GM18951 (cell line): ENCODE results near the gene AMY2A.
"Not testable (repeated sequence)": the region's sequence is repeated elsewhere in the genome, so short reads cannot be mapped to it uniquely, and the experiment has no call there.

Source experiments
- POLR2A ChIP-seq: IDR thresholded peaks from 4 replicates; pipeline ENCODE4 v1.6.1; 2011; ENCODE audit warnings: mild to moderate bottlenecking; ENCODE audit not compliant: insufficient read length, insufficient read depth; ENCODE audit errors: extremely low read depth
- in situ Hi-C: fragments of 300-500 bp; cut with MboI; formaldehyde crosslinking; loops from one replicate; pipeline ENCODE4 v1.12.0; 2022; ENCODE audit warnings: low sequenced_read_pairs, mixed read lengths, inconsistent platforms; ENCODE audit not compliant: unreplicated experiment

Gene AMY2A

DNA sequence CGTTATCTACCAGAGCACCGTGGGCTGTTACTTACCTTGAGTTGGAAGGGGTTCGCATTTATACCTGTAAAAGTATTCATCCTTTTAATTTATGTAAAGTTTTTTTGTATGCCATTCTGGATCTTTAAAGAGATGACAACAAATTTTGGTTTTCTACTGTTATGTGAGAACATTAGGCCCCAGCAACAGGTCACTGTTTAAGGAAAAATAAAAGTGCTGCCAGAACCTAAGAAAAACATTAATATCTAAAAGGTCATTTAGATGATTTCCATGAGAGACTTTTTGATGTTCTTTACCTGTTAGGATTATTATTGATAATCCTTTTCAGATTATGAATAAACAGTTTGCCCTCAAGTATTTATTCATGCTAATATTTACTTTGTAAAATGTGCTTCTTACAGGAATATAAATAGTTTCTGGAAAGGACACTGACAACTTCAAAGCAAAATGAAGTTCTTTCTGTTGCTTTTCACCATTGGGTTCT lies at the start of gene AMY2A:
Gene AMY2A (plus strand): TSS at position 434 of the 484 bp plus-strand sequence. CDS start 14 bp downstream, at position 448.
- in situ Hi-C loops = loop anchor here (25.0 kb wide), 1 partner anchor 95 kb away; no protein-coding TSS in a partner anchor

DNA sequence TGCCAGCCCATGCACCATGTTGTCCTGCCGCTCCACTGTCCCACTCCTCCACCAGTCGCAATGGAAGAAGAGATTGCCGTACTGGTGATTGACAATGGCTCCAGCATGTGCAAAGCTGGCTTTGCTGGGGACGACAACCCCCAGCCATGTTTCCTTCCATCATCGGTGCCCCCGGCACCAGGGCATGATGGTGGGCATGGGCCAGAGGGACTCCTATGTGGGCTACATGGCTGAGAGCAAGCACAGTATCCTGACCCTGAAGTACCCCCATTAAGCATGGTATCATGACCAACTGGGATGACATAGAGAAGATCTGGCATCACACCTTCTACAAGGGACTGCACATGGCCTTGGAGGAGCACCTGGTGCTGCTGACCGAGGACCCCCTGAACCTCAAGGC lies 47.7 kb upstream of the AMY2A start:
- TF ChIP-seq POLR2A = no peak
- in situ Hi-C loops = no loop called here

DNA sequence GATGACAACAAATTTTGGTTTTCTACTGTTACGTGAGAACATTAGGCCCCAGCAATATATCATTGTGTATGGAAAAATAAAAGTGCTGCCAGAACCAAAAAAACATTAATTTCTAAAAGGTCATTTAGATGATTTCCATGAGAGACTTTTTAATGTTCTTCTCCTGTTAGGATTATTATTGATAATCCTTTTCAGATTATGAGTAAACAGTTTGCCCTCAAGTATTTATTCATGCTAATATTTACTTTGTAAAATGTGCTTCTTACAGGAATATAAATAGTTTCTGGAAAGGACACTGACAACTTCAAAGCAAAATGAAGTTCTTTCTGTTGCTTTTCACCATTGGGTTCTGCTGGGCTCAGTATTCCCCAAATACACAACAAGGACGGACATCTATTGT lies 45.9 kb upstream of the AMY2A start, which contains the start of gene AMY2B:
Gene AMY2B (plus strand): TSS at position 301 of the 400 bp plus-strand sequence. CDS start 14 bp downstream, at position 315.
- in situ Hi-C loops = not testable (repeated sequence)

DNA sequence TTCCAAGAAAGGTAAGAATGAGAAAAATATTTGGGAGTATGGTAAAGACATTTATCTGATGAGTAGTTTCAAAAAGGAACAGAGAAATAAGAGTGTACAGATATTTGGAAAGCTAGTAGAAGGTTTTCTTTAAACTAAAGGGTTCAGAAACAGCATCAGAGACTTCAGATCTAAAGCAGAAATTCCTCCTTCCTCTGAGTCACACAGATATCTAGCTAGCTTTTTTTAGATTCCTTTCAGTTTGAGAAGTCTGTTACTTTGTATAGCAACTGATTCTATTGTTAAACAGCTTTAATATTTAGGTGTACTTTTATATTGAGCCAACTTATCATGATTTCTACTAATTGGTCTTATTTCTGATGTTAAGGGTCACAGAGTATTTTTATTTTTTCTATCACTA lies 41.2 kb upstream of the AMY2A start:
- in situ Hi-C loops = no loop called here
- TF ChIP-seq POLR2A = no peak

DNA sequence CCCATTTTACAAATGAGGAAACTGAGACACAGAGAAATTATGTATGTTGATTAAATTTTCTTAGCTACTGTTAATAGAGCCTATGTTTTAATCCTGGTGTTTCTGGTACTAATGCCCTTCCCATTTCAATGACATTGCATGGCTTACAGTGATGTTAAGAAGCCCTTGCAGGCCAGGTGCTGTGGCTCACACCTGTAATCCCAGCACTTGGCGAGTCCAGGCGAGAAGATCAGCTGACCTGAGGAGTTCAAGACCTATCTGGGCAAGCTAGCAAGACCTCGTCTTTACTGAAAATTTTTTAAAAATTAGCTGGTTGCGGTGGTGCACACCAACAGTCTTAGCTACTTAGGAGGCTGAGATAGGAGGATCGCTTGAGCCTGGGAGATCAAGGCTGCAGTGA lies 40.4 kb upstream of the AMY2A start:
- in situ Hi-C loops = not testable (repeated sequence)

DNA sequence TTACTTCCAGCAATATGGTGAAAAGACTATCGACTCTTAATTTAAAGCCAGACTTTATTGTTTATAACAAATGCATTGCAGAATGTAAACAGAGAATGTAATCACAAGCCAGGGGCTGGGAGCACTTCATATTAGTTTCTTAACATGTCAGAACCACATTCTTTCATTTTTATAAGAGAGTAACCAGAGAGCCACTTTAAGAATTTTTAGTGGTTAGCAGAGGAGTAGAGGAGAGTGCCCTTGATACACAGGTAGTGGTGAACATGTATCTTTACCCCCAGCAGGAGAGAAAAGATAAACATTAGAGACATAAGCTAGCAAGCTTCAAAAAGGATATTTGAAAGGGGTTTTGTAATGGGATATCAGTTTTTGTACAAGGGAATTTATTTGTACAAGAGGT lies 34.8 kb upstream of the AMY2A start:
- in situ Hi-C loops = no loop called here
- TF ChIP-seq POLR2A = no peak

DNA sequence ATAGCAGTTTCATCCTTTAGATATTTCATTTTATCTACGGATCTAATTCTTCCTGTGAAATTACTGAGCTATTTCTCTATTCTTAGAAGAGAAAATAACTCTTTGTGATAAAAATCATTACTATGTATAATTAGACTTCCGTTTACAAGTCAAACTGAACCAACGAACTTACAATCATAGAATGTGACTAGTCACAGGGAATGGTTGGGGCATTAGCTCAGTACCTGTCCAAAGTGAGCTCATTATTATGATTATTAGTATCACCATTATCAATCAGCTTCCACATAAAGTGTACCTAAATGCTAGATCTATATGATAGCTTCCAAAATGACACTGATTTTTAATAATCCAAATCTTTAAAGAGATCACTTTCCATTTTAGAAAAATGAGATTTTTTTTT lies 33.3 kb upstream of the AMY2A start:
- TF ChIP-seq POLR2A = no peak
- in situ Hi-C loops = no loop called here

DNA sequence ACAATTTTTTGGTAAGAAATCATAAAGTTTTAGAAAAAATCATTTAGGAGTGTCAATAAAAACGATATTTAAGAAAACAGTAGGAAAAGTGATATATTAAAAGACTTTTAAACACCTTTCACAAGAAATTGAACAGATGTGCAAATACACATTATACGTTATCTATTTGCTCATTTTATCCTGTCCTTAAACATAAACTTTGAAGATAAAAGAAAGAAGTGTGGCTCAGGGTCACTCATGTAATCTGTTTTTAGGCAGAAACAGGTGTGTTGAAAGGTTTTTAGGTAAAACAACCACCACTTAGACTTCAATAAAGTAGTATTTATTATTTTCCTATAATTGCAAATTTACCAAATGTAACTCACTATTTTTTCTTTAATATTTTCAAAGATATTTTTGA lies 32.7 kb upstream of the AMY2A start:
- no peak for TF ChIP-seq POLR2A
- in situ Hi-C loops = no loop called here

DNA sequence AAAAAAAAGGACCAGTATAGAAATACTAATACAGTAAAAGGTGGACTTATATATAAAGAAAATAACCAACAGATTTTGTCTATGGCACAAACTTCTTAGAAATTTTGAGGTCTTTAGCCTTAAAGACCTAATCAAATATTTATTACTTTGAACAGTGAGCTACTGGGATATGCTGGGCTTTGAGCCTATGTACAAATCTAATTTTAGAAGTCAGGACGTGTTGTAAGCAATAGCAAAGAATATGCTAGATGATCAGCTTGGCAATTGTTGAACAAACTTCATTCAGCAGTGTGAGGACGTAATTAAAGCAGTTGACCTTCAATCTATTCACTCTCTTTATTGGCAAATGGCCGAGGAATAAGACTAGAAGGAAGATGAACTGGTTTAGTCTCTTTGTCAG lies 14.5 kb upstream of the AMY2A start:
- in situ Hi-C loops = loop anchor here (25.0 kb wide), 1 partner anchor 110 kb away; no protein-coding TSS in a partner anchor

DNA sequence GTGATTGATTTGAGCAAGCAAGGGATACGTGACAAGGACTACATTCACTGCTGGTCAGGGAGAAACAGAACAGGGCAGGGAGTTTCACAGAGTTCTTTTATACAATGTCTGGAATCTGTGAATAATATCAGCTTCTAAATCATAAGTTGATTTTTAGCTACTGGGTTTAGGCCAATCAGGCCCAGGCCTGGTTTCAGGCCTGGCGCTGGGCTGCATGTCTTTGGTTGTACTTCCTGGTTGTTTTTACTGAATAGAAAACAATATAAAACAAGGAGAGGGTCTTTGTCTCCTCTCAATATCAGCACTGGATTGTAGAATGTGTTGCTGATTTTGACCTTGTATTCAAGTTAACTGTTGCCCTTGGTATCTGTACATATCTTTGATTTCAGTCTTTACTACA lies 865 bp upstream of the AMY2A start:
- in situ Hi-C loops = loop anchor here (25.0 kb wide), 1 partner anchor 96 kb away; no protein-coding TSS in a partner anchor

DNA sequence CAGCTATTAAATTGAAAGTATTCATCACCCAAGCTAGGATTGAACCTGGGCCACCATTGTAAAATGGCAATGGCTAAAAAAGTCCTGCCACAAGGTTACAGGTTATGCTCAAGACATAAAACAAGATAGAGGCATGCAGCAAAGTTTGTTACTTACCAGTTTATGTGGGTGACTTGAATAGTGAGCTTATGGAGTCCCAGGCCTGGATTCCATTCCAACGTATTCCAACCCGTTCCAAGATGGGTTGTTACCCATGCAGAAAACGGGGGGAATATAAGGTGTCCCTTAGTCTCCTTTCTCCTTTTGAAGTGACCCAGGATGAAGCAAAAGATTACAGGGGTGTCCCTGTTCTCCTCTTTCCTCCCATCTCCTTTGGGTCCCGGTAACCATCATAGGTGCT lies 10.2 kb downstream of the AMY2A start:
- in situ Hi-C loops = not testable (repeated sequence)

More for the DNA sequence above, 865 bp upstream of the AMY2A start:
- TF ChIP-seq POLR2A = no peak

DNA sequence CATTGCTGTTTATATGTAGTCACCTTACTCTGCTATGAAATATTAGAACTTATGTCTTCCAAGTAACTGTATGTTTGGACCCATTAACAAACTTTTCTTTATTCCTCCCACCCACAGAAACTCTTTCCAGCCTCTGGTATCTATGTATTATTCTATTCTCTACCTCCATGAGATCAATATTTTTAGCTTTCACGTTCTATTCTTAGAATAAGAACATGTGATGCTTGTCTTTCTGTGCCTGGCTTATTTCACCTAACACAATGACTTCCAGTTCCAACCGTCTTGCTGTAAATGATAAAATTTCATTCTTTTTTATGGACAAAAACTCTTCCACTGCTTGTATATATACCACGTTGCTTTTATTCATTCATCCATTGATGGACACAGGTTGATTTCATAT lies 24.0 kb downstream of the AMY2A start:
- in situ Hi-C loops = not testable (repeated sequence)

DNA sequence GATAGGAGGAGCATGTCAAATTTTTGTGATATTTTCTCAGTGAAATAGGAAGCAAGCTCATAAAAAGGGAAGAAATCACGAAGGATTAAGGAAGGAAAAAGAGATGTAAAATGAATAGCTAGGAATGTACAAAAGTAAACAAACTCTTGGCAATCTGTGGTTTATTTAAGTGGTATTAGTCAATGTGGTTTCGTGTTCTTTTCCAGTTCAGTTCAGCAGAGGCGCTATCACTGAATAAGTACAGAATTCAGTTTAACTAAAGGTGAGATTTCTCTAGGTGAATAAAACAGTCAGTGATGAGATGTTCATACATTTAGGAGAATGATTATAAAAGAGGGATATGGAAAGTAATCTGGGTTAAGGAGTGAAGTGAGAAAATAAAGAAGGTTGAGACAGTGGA lies 26.7 kb downstream of the AMY2A start:
- in situ Hi-C loops = not testable (repeated sequence)

DNA sequence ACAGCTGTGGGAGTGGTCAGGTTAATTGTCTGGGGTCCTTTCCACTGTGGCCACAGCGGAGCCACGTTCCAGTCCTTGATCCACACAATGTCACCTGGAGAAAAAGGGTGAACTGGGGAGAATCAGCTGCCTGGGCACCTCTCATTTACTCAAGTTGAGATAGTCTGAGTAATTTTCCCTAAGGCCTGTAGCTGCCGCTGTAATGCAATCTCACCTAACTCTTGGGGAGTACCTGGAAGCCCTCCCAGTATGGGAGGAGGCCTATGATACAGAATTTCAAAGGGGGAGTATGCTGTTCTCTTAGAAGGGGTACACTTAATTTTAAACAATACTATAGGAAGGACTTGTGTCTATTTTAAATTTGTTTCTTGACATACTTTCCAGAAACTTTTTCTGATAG lies 33.1 kb downstream of the AMY2A start:
- in situ Hi-C loops = not testable (repeated sequence)

DNA sequence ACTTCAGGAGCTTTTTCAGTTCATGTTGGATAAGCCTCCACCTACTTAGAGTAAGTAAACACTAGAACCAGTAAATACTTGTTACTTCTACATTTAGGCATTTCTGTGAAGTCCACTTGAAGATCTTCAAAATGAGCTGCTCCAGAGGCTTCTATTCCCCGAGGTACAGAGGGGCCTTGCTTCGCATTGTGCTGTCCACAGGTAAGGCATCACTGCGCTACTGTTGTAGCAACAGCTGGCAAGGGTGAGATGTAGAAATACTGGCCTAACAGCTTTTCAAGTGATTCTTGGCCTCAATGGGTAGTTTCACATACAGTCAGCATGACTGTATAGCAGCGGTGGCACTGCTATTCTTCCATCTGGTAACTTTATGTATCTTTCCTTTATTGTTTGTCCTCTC lies 33.7 kb downstream of the AMY2A start:
- in situ Hi-C loops = not testable (repeated sequence)

DNA sequence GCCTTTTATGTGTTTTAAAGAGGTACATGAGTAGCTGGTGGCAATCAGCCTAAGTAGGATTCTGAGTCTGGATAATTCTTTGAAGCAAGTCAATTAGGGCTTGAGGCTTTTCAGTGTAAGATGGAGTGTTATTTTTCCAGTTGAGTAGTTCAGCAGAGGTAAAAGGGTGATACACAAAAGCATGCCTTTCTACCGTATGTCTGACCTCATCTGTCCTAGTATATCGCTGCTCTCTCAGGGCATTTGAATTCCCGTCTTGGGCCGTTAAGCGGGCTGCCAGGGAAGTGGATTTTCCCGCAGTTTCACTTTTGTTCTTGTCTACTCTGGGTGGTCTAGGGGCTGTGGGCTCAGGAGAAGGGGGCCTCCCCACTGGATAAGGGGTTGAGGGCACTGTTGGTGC lies 36.9 kb downstream of the AMY2A start:
- in situ Hi-C loops = not testable (repeated sequence)

DNA sequence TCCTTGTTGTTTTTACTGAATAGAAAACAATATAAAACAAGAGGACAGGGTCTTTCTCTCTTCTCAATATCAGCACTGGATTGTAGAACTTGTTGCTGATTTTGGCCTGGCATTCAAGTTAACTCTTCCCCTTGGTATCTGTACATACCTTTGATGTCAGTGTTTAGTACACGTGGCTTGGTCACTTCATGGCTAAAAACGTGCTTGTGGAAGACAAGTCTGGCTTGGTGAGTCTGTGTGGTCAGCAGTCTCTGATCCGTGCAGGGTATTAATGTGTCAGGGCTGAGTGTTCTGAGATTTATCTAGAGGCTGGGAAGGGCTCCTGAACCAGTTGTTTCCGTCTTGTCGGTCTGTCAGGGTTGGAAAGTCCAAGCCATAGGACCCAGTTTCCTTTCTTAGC lies 38.2 kb downstream of the AMY2A start, which contains the start of gene AMY1A:
Gene AMY1A (plus strand): TSS at position 301 of the 400 bp plus-strand sequence. CDS start 571 bp downstream, outside the sequence.
- in situ Hi-C loops = not testable (repeated sequence)
